Natural killer cell (primary cell): ENCODE results near the gene HIP1R. TPM values are rescaled to one million over a fixed set of nuclear protein-coding genes. Genes with fewer than 3 reads are reported as not detected.

ENCODE experiments used
- ATAC-seq, 3 donors: fragments of 150-1000 bp in 2 of 3; fragments of 200-7000 bp in 1 of 3; cut with Tn5 transposase; 1 replicate in 1 of 3; 2 replicates in 2 of 3; pipeline ENCODE4 v1.10.0; 2021; ENCODE audit warnings: mild to moderate bottlenecking in 2 of 3, moderate library complexity in 2 of 3
- DNase-seq, 2 donors: peaks; one replicate each; pipeline versions ENCODE4 v3.0.0 to v3.0.0-alpha.2; 2013 to 2021; ENCODE audit warnings: mixed read lengths in 1 of 2
- H3K27ac ChIP-seq: one replicate; pipeline ENCODE4 v1.5.1; 2013; ENCODE audit warnings: mild to moderate bottlenecking, low read length
- H3K27me3 ChIP-seq: one replicate; pipeline ENCODE4 v1.6.1; 2013; ENCODE audit warnings: low read length; ENCODE audit not compliant: control insufficient read depth, insufficient read depth
- H3K36me3 ChIP-seq: one replicate; pipeline ENCODE4 v1.6.1; 2013; ENCODE audit warnings: low read length; ENCODE audit not compliant: control insufficient read depth, insufficient read depth
- H3K4me1 ChIP-seq: one replicate; pipeline ENCODE4 v1.6.1; 2013; ENCODE audit warnings: low read length; ENCODE audit not compliant: control insufficient read depth, insufficient read depth
- H3K4me3 ChIP-seq: one replicate; pipeline ENCODE4 v1.5.1; 2013; ENCODE audit warnings: low read length
- H3K9me3 ChIP-seq: one replicate; pipeline ENCODE4 v1.6.1; 2013; ENCODE audit warnings: low read length; ENCODE audit not compliant: control insufficient read depth, insufficient read depth
- H3K27ac Mint-ChIP-seq, 2 donors: one replicate each; pipeline ENCODE4 v1.8.0; 2022; ENCODE audit warnings: mild to moderate bottlenecking in 2 of 2, mixed read lengths in 2 of 2, moderate library complexity in 1 of 2
- H3K27me3 Mint-ChIP-seq, 2 donors: one replicate each; pipeline ENCODE4 v1.8.0; 2022; ENCODE audit warnings: low read depth in 2 of 2, mixed read lengths in 2 of 2
- H3K36me3 Mint-ChIP-seq: one replicate; pipeline ENCODE4 v1.8.0; 2022; ENCODE audit warnings: mixed read lengths
- H3K4me1 Mint-ChIP-seq, 2 donors: one replicate each; pipeline ENCODE4 v1.8.0; 2022; ENCODE audit warnings: mixed read lengths in 2 of 2
- H3K4me3 Mint-ChIP-seq: one replicate; pipeline ENCODE4 v1.8.0; 2022; ENCODE audit warnings: mild to moderate bottlenecking, moderate library complexity, mixed read lengths
- H3K9me3 Mint-ChIP-seq, 2 donors: one replicate each; pipeline ENCODE4 v1.8.0; 2022; ENCODE audit warnings: mixed read lengths in 2 of 2
- CTCF ChIP-seq: fragments of 200-600 bp; IDR thresholded peaks from one replicate; pipeline ENCODE4 v1.8.0; 2022; ENCODE audit warnings: antibody characterized with exemption
- WGBS: methylation state at CpG from one replicate; pipeline ENCODE4 v1.1.7; 2013; ENCODE audit warnings: missing lambda C conversion rate; ENCODE audit not compliant: insufficient coverage; 5-methylcytosine and 5-hydroxymethylcytosine counted together
- intact Hi-C: fragments of 100-400 bp; cut with micrococcal nuclease; formaldehyde crosslinking; loops from one replicate; pipeline ENCODE4 v1.14.2; 2022
- total RNA-seq, 4 donors: library from RNA; stranded (reverse); fragments of 120-200 nt in 1 of 4; gene quantifications; one replicate each; pipeline versions ENCODE4 v1.2.3 to v1.2.4, GENCODE V29; 2013 to 2022

Gene HIP1R
- total RNA-seq, 3 donors from 2014 or later (not counting 1 experiment from before 2014, with no cell fraction given): 78.6 to 93.1 (median 85.5) TPM

- DNase-seq (peak; percentile 95 to 98), ATAC-seq (peak; percentile 61 to 85 (median 77))
- H3K4me3 Mint-ChIP-seq: peak within 1 kb of the TSS; percentile 99
- peaks cover 0 to 4% of the 10 kb centered on the region in 2 donors for H3K9me3 Mint-ChIP-seq
- Histone ChIP-seq H3K36me3 (no peaks in the 10 kb centered on the region), H3K27me3 (no peaks in the 10 kb centered on the region), H3K9me3 (no peaks in the 10 kb centered on the region), H3K4me1 (peaks cover 83% of the 10 kb centered on the region), H3K27ac (peak within 1 kb of the TSS; percentile 99), H3K4me3 (peak within 1 kb of the TSS; percentile 92)
- WGBS: 7% methylated on average over 81 of the region's 81 CpGs
- TF ChIP-seq CTCF: no peak
- no peaks in the 10 kb centered on the region for H3K36me3 Mint-ChIP-seq
- H3K27ac Mint-ChIP-seq: peak within 1 kb of the TSS; percentile 100
- peaks cover 82 to 90% of the 10 kb centered on the region in 2 donors for H3K4me1 Mint-ChIP-seq
- intact Hi-C loops: loop anchor here (1.0 to 5.0 kb wide), 4 partner anchors 15 to 181 kb away; no protein-coding TSS in a partner anchor
- no peaks in the 10 kb centered on the region for H3K27me3 Mint-ChIP-seq
Measured at GRCh38 chr12:122895704-122896636, 60.7 kb downstream of the HIP1R start, which contains the start of gene VPS37B. Gene VPS37B (minus strand): TSS chr12:122896124. CDS start chr12:122896062, 62 bp downstream.

- peak overlapping the region; percentile 100 for H3K27ac Mint-ChIP-seq
- TF ChIP-seq CTCF: no peak
- DNase-seq: no peak
- no peak for ATAC-seq
- peaks cover 81 to 90% of the 10 kb centered on the region in 2 donors for H3K4me1 Mint-ChIP-seq
- no peaks in the 10 kb centered on the region for H3K27me3 ChIP-seq
- no peaks in the 10 kb centered on the region for H3K36me3 ChIP-seq
- no peak overlapping the region for H3K4me3 ChIP-seq
- H3K4me1 ChIP-seq: peaks cover 85% of the 10 kb centered on the region
- no peaks in the 10 kb centered on the region for H3K36me3 Mint-ChIP-seq
- peak overlapping the region; percentile 99 for H3K4me3 Mint-ChIP-seq
- intact Hi-C loops: loop anchor here (1.0 to 5.0 kb wide), 3 partner anchors 34 to 181 kb away; no protein-coding TSS in a partner anchor
- H3K27ac ChIP-seq: peak overlapping the region; percentile 99
- 96% methylated on average over 7 of the region's 7 CpGs for WGBS
- H3K27me3 Mint-ChIP-seq: no peaks in the 10 kb centered on the region
- H3K9me3 Mint-ChIP-seq: peaks cover 0 to 4% of the 10 kb centered on the region in 2 donors
- H3K9me3 ChIP-seq: no peaks in the 10 kb centered on the region
Measured at GRCh38 chr12:122896662-122897061, 61.4 kb downstream of the HIP1R start.

- Histone ChIP-seq H3K27me3 (no peaks in the 10 kb centered on the region), H3K36me3 (no peaks in the 10 kb centered on the region), H3K27ac (peak overlapping the region; percentile 91), H3K4me1 (peaks cover 66% of the 10 kb centered on the region), H3K4me3 (no peak overlapping the region), H3K9me3 (no peaks in the 10 kb centered on the region)
- Mint-ChIP-seq H3K27ac (peak overlapping the region; percentile 100), H3K27me3 (no peaks in the 10 kb centered on the region), H3K36me3 (no peaks in the 10 kb centered on the region), H3K4me1 (peaks cover 65 to 73% of the 10 kb centered on the region in 2 donors), H3K4me3 (peak overlapping the region; percentile 87), H3K9me3 (peaks cover 0 to 4% of the 10 kb centered on the region in 2 donors)
- ATAC-seq (no peak), DNase-seq (no peak)
- 66% methylated on average over 6 of the region's 6 CpGs for WGBS
- intact Hi-C loops: loop anchor here (2.0 to 5.0 kb wide), 3 partner anchors 13 to 177 kb away; no protein-coding TSS in a partner anchor
- TF ChIP-seq CTCF: no peak
Measured at GRCh38 chr12:122899887-122900286, 64.6 kb downstream of the HIP1R start.
